Activated T-helper 2 cell treated with anti-CD3 and anti-CD28 coated beads, Interferon-gamma antibody, Interleukin-2, Interleukin-4, amounts not matched to agents 10 μg/mL and 5 μg/mL and 100 μg/mL, durations not matched to agents 14 hours and 24 hours and 36 hours (primary cell): ENCODE results near the gene RYR3. TPM values are rescaled to one million over a fixed set of nuclear protein-coding genes. Genes with fewer than 3 reads are reported as not detected.
A peak's percentile ranks its signal among the peaks of the same experiment; 100 is the strongest.

Source experiments
- DNase-seq: peaks from one replicate; pipeline ENCODE4 v3.0.0; 2021; ENCODE audit warnings: low spot score
- H3K27ac Mint-ChIP-seq: one replicate; pipeline ENCODE4 v1.8.0; 2021; ENCODE audit warnings: mixed read lengths
- H3K27me3 Mint-ChIP-seq: one replicate; pipeline ENCODE4 v1.8.0; 2021; ENCODE audit warnings: low read depth, mixed read lengths
- H3K36me3 Mint-ChIP-seq: one replicate; pipeline ENCODE4 v1.8.0; 2021; ENCODE audit warnings: low read depth, mixed read lengths
- H3K4me1 Mint-ChIP-seq: one replicate; pipeline ENCODE4 v1.8.0; 2021; ENCODE audit warnings: low read depth, mixed read lengths
- H3K4me3 Mint-ChIP-seq: one replicate; pipeline ENCODE4 v1.8.0; 2021; ENCODE audit warnings: low read depth, mild to moderate bottlenecking, moderate library complexity, mixed read lengths
- H3K9me3 Mint-ChIP-seq: one replicate; pipeline ENCODE4 v1.8.0; 2021; ENCODE audit warnings: mixed read lengths
- intact Hi-C: fragments of 100-400 bp; cut with micrococcal nuclease; formaldehyde crosslinking; loops from one replicate; pipeline ENCODE4 v1.15.1; 2023
- total RNA-seq: library from RNA; stranded (reverse); gene quantifications from 2 replicates; pipeline ENCODE4 v1.2.3, GENCODE V29; 2022

The RYR3 gene
- total RNA-seq, 1 donor from 2014 or later, result 0.05 TPM

GRCh38 chr15:33671456-33671855 is 360.7 kb downstream of the RYR3 start:
- Mint-ChIP-seq H3K36me3 (no peaks in the 10 kb centered on the region), H3K4me1 (no peaks in the 10 kb centered on the region)

GRCh38 chr15:33675246-33675645 is 364.5 kb downstream of the RYR3 start:
- Mint-ChIP-seq H3K27me3 (peaks cover 5% of the 10 kb centered on the region), H3K4me1 (no peaks in the 10 kb centered on the region), H3K9me3 (no peaks in the 10 kb centered on the region), H3K27ac (no peak overlapping the region), H3K36me3 (no peaks in the 10 kb centered on the region), H3K4me3 (no peak overlapping the region)
- DNase-seq, result no peak
- intact Hi-C loops, result loop anchor here (10.0 kb wide), 1 partner anchor 380 kb away; no protein-coding TSS in a partner anchor

More at GRCh38 chr15:33671456-33671855, 360.7 kb downstream of the RYR3 start:
- no peaks in the 10 kb centered on the region for H3K9me3 Mint-ChIP-seq
- H3K4me3 Mint-ChIP-seq, result no peak overlapping the region
- H3K27me3 Mint-ChIP-seq, result peaks cover 10% of the 10 kb centered on the region
- DNase-seq, result no peak
- no peak overlapping the region for H3K27ac Mint-ChIP-seq
- intact Hi-C loops, result loop anchor here (10.0 kb wide), 1 partner anchor 377 kb away; no protein-coding TSS in a partner anchor

- DNase-seq, result no peak
- Mint-ChIP-seq H3K4me3 (no peak overlapping the region), H3K27me3 (no peaks in the 10 kb centered on the region), H3K27ac (no peak overlapping the region), H3K36me3 (no peaks in the 10 kb centered on the region), H3K4me1 (no peaks in the 10 kb centered on the region), H3K9me3 (no peaks in the 10 kb centered on the region)
- intact Hi-C loops, result loop anchor here (10.0 kb wide), 1 partner anchor 383 kb away; no protein-coding TSS in a partner anchor
These were observed 366.6 kb downstream of the RYR3 start for GRCh38 chr15:33677238-33677830.

GRCh38 chr15:33678176-33678575 is 367.4 kb downstream of the RYR3 start:
- DNase-seq, result no peak
- H3K4me3 Mint-ChIP-seq, result no peak overlapping the region
- H3K36me3 Mint-ChIP-seq, result no peaks in the 10 kb centered on the region
- no peaks in the 10 kb centered on the region for H3K9me3 Mint-ChIP-seq
- H3K27ac Mint-ChIP-seq, result no peak overlapping the region
- no peaks in the 10 kb centered on the region for H3K27me3 Mint-ChIP-seq
- intact Hi-C loops, result loop anchor here (10.0 kb wide), 1 partner anchor 383 kb away; no protein-coding TSS in a partner anchor
- no peaks in the 10 kb centered on the region for H3K4me1 Mint-ChIP-seq

- no peak overlapping the region for H3K4me3 Mint-ChIP-seq
- no peak for DNase-seq
- H3K4me1 Mint-ChIP-seq, result no peaks in the 10 kb centered on the region
- no peaks in the 10 kb centered on the region for H3K9me3 Mint-ChIP-seq
- H3K27ac Mint-ChIP-seq, result no peak overlapping the region
- intact Hi-C loops, result loop anchor here (10.0 kb wide), 1 partner anchor 384 kb away; no protein-coding TSS in a partner anchor
- no peaks in the 10 kb centered on the region for H3K27me3 Mint-ChIP-seq
- H3K36me3 Mint-ChIP-seq, result no peaks in the 10 kb centered on the region
These were observed 367.8 kb downstream of the RYR3 start for GRCh38 chr15:33678602-33679001.

- H3K4me3 Mint-ChIP-seq, result no peak overlapping the region
- no peaks in the 10 kb centered on the region for H3K27me3 Mint-ChIP-seq
- no peaks in the 10 kb centered on the region for H3K9me3 Mint-ChIP-seq
- DNase-seq, result no peak
- no peaks in the 10 kb centered on the region for H3K4me1 Mint-ChIP-seq
- no peaks in the 10 kb centered on the region for H3K36me3 Mint-ChIP-seq
- intact Hi-C loops, result loop anchor here (10.0 kb wide), 1 partner anchor 384 kb away; no protein-coding TSS in a partner anchor
- no peak overlapping the region for H3K27ac Mint-ChIP-seq
These were observed 368.3 kb downstream of the RYR3 start for GRCh38 chr15:33679061-33679460.

- intact Hi-C loops, result no loop called here
- Mint-ChIP-seq H3K4me1 (no peaks in the 10 kb centered on the region), H3K9me3 (no peaks in the 10 kb centered on the region), H3K27me3 (no peaks in the 10 kb centered on the region), H3K27ac (no peak overlapping the region), H3K36me3 (no peaks in the 10 kb centered on the region), H3K4me3 (no peak overlapping the region)
- DNase-seq, result no peak
These were observed 369.6 kb downstream of the RYR3 start for GRCh38 chr15:33680336-33680735.

GRCh38 chr15:33693166-33693800 is 382.5 kb downstream of the RYR3 start:
- Mint-ChIP-seq H3K27ac (no peak overlapping the region), H3K9me3 (no peaks in the 10 kb centered on the region), H3K4me3 (no peak overlapping the region), H3K4me1 (no peaks in the 10 kb centered on the region), H3K36me3 (no peaks in the 10 kb centered on the region), H3K27me3 (peaks cover 2% of the 10 kb centered on the region)
- no peak for DNase-seq
- intact Hi-C loops, result no loop called here

- H3K4me3 Mint-ChIP-seq, result no peak overlapping the region
- no peaks in the 10 kb centered on the region for H3K9me3 Mint-ChIP-seq
- no peak overlapping the region for H3K27ac Mint-ChIP-seq
- H3K27me3 Mint-ChIP-seq, result peaks cover 2% of the 10 kb centered on the region
- intact Hi-C loops, result no loop called here
- H3K36me3 Mint-ChIP-seq, result no peaks in the 10 kb centered on the region
- DNase-seq, result no peak
- H3K4me1 Mint-ChIP-seq, result no peaks in the 10 kb centered on the region
These were observed 387.4 kb downstream of the RYR3 start for GRCh38 chr15:33698126-33698525.

- Mint-ChIP-seq H3K4me3 (no peak overlapping the region), H3K36me3 (no peaks in the 10 kb centered on the region), H3K4me1 (no peaks in the 10 kb centered on the region), H3K9me3 (no peaks in the 10 kb centered on the region), H3K27me3 (peaks cover 2% of the 10 kb centered on the region), H3K27ac (no peak overlapping the region)
- no peak for DNase-seq
- intact Hi-C loops, result no loop called here
These were observed 388.4 kb downstream of the RYR3 start for GRCh38 chr15:33699145-33699544.

GRCh38 chr15:33699691-33700447 is 389.1 kb downstream of the RYR3 start:
- intact Hi-C loops, result loop anchor here (10.0 kb wide), 2 partner anchors 405 to 465 kb away; no protein-coding TSS in a partner anchor
- Mint-ChIP-seq H3K9me3 (no peaks in the 10 kb centered on the region), H3K27ac (no peak overlapping the region), H3K4me1 (no peaks in the 10 kb centered on the region), H3K36me3 (no peaks in the 10 kb centered on the region), H3K27me3 (peaks cover 2% of the 10 kb centered on the region), H3K4me3 (no peak overlapping the region)
- no peak for DNase-seq

- Mint-ChIP-seq H3K4me1 (no peaks in the 10 kb centered on the region), H3K27ac (no peak overlapping the region), H3K9me3 (no peaks in the 10 kb centered on the region), H3K4me3 (no peak overlapping the region), H3K36me3 (no peaks in the 10 kb centered on the region), H3K27me3 (peaks cover 2% of the 10 kb centered on the region)
- peak; percentile 36 for DNase-seq
- intact Hi-C loops, result loop anchor here (10.0 kb wide), 2 partner anchors 406 to 466 kb away; no protein-coding TSS in a partner anchor
These were observed 390.0 kb downstream of the RYR3 start for GRCh38 chr15:33700695-33701303.
